ENCODE data around the gene FGA.

Gene FGA

GRCh38 chr4:154623436-154623835 lies 32.9 kb upstream of the FGA start:
- Histone ChIP-seq H3K36me3 (ENCODE audit: insufficient read depth, insufficient read length, low read length) (no peaks in the 10 kb centered on the region), H3K4me1 (ENCODE audit: insufficient read depth, insufficient read length) (no peaks in the 10 kb centered on the region), H3K4me3 (ENCODE audit: insufficient read length, low read depth) (no peak overlapping the region), H3K9me3 (ENCODE audit: insufficient read depth, low read length) (peaks cover 3% of the 10 kb centered on the region; the same call in 1 of the 2 replicates), H3K9ac (ENCODE audit: insufficient read length, low read depth) (no peak overlapping the region), H3K27me3 (ENCODE audit: insufficient read depth, insufficient read length) (peaks cover 27% of the 10 kb centered on the region)
- TF ChIP-seq SUZ12 (IDR thresholded peaks at IDR 0.05; ENCODE audit: extremely low read depth, insufficient read depth, insufficient read length) (no peak), YY1 (IDR thresholded peaks at IDR 0.05; ENCODE audit: insufficient read depth, insufficient read length) (no peak), ZNF274 (IDR thresholded peaks at IDR 0.05; ENCODE audit: low read depth, low read length) (no peak)
- DNase-seq (ENCODE audit: low read depth, low spot score), result no peak

DNA sequence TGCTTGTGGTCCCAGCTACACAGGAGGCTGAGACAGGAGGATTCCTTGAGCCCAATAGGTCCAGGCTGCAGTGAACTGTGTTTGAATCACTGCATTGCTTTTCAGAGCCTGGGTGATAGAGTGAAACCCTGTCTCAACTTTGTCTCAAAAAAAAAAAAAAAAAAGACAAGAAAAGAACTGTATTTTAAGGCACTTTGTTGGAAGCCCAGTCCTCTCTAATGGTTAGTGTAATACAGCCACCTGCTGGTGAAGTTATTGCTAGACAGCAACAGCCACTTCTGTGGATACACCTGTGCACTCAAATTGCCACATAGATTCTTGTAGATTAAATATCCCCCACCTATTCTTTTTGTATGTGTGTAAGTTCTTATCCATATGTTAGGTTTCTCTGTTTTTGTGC lies 32.1 kb upstream of the FGA start:
- Histone ChIP-seq H3K36me3 (ENCODE audit: insufficient read depth, insufficient read length, low read length) (no peaks in the 10 kb centered on the region), H3K4me3 (ENCODE audit: insufficient read length, low read depth) (no peak overlapping the region), H3K9me3 (ENCODE audit: insufficient read depth, low read length) (no peaks in the 10 kb centered on the region), H3K27me3 (ENCODE audit: insufficient read depth, insufficient read length) (peaks cover 19% of the 10 kb centered on the region), H3K4me1 (ENCODE audit: insufficient read depth, insufficient read length) (no peaks in the 10 kb centered on the region), H3K9ac (ENCODE audit: insufficient read length, low read depth) (no peak overlapping the region)
- TF ChIP-seq SUZ12 (IDR thresholded peaks at IDR 0.05; ENCODE audit: extremely low read depth, insufficient read depth, insufficient read length) (no peak), ZNF274 (IDR thresholded peaks at IDR 0.05; ENCODE audit: low read depth, low read length) (no peak), YY1 (IDR thresholded peaks at IDR 0.05; ENCODE audit: insufficient read depth, insufficient read length) (no peak)
- no peak for DNase-seq (ENCODE audit: low read depth, low spot score)

- DNase-seq (ENCODE audit: low read depth, low spot score), result no peak
- Histone ChIP-seq H3K4me3 (ENCODE audit: insufficient read length, low read depth) (no peak overlapping the region), H3K4me1 (ENCODE audit: insufficient read depth, insufficient read length) (no peaks in the 10 kb centered on the region), H3K27me3 (ENCODE audit: insufficient read depth, insufficient read length) (peaks cover under 1% of the 10 kb centered on the region), H3K36me3 (ENCODE audit: insufficient read depth, insufficient read length, low read length) (no peaks in the 10 kb centered on the region), H3K9me3 (ENCODE audit: insufficient read depth, low read length) (no peaks in the 10 kb centered on the region), H3K9ac (ENCODE audit: insufficient read length, low read depth) (no peak overlapping the region)
- TF ChIP-seq SUZ12 (IDR thresholded peaks at IDR 0.05; ENCODE audit: extremely low read depth, insufficient read depth, insufficient read length) (no peak), ZNF274 (IDR thresholded peaks at IDR 0.05; ENCODE audit: low read depth, low read length) (no peak), YY1 (IDR thresholded peaks at IDR 0.05; ENCODE audit: insufficient read depth, insufficient read length) (no peak)
These were observed 29.6 kb upstream of the FGA start for GRCh38 chr4:154620111-154620510.

GRCh38 chr4:154618708-154619315 lies 28.3 kb upstream of the FGA start:
- TF ChIP-seq ZNF274 (IDR thresholded peaks at IDR 0.05; ENCODE audit: low read depth, low read length) (no peak), YY1 (IDR thresholded peaks at IDR 0.05; ENCODE audit: insufficient read depth, insufficient read length) (no peak), SUZ12 (IDR thresholded peaks at IDR 0.05; ENCODE audit: extremely low read depth, insufficient read depth, insufficient read length) (no peak)
- DNase-seq (ENCODE audit: low read depth, low spot score), result peak; percentile 40
- no peaks in the 10 kb centered on the region for H3K9me3 ChIP-seq (ENCODE audit: insufficient read depth, low read length)

GRCh38 chr4:154617820-154618317 lies 27.3 kb upstream of the FGA start:
- TF ChIP-seq SUZ12 (IDR thresholded peaks at IDR 0.05; ENCODE audit: extremely low read depth, insufficient read depth, insufficient read length) (no peak), ZNF274 (IDR thresholded peaks at IDR 0.05; ENCODE audit: low read depth, low read length) (no peak), YY1 (IDR thresholded peaks at IDR 0.05; ENCODE audit: insufficient read depth, insufficient read length) (no peak)
- no peaks in the 10 kb centered on the region for H3K9me3 ChIP-seq (ENCODE audit: insufficient read depth, low read length)
- no peaks in the 10 kb centered on the region for H3K36me3 ChIP-seq (ENCODE audit: insufficient read depth, insufficient read length, low read length)
- no peaks in the 10 kb centered on the region for H3K27me3 ChIP-seq (ENCODE audit: insufficient read depth, insufficient read length)
- no peaks in the 10 kb centered on the region for H3K4me1 ChIP-seq (ENCODE audit: insufficient read depth, insufficient read length)
- H3K9ac ChIP-seq (ENCODE audit: insufficient read length, low read depth), result no peak overlapping the region
- no peak overlapping the region for H3K4me3 ChIP-seq (ENCODE audit: insufficient read length, low read depth)
- DNase-seq (ENCODE audit: low read depth, low spot score), result no peak

More at GRCh38 chr4:154618708-154619315, 28.3 kb upstream of the FGA start:
- no peaks in the 10 kb centered on the region for H3K4me1 ChIP-seq (ENCODE audit: insufficient read depth, insufficient read length)
- no peaks in the 10 kb centered on the region for H3K36me3 ChIP-seq (ENCODE audit: insufficient read depth, insufficient read length, low read length)
- H3K4me3 ChIP-seq (ENCODE audit: insufficient read length, low read depth), result no peak overlapping the region
- no peaks in the 10 kb centered on the region for H3K27me3 ChIP-seq (ENCODE audit: insufficient read depth, insufficient read length)
- no peak overlapping the region for H3K9ac ChIP-seq (ENCODE audit: insufficient read length, low read depth)

- Histone ChIP-seq H3K9ac (ENCODE audit: insufficient read length, low read depth) (no peak overlapping the region), H3K4me1 (ENCODE audit: insufficient read depth, insufficient read length) (no peaks in the 10 kb centered on the region), H3K36me3 (ENCODE audit: insufficient read depth, insufficient read length, low read length) (no peaks in the 10 kb centered on the region), H3K9me3 (ENCODE audit: insufficient read depth, low read length) (no peaks in the 10 kb centered on the region), H3K27me3 (ENCODE audit: insufficient read depth, insufficient read length) (no peaks in the 10 kb centered on the region), H3K4me3 (ENCODE audit: insufficient read length, low read depth) (no peak overlapping the region)
- TF ChIP-seq YY1 (IDR thresholded peaks at IDR 0.05; ENCODE audit: insufficient read depth, insufficient read length), result no peak
- no peak for TF ChIP-seq ZNF274 (IDR thresholded peaks at IDR 0.05; ENCODE audit: low read depth, low read length)
- no peak for TF ChIP-seq SUZ12 (IDR thresholded peaks at IDR 0.05; ENCODE audit: extremely low read depth, insufficient read depth, insufficient read length)
- no peak for DNase-seq (ENCODE audit: low read depth, low spot score)
These were observed 26.2 kb upstream of the FGA start for GRCh38 chr4:154616731-154617130.

- Histone ChIP-seq H3K4me3 (ENCODE audit: insufficient read length, low read depth) (no peak overlapping the region), H3K4me1 (ENCODE audit: insufficient read depth, insufficient read length) (no peaks in the 10 kb centered on the region), H3K9ac (ENCODE audit: insufficient read length, low read depth) (no peak overlapping the region), H3K9me3 (ENCODE audit: insufficient read depth, low read length) (no peaks in the 10 kb centered on the region), H3K27me3 (ENCODE audit: insufficient read depth, insufficient read length) (no peaks in the 10 kb centered on the region), H3K36me3 (ENCODE audit: insufficient read depth, insufficient read length, low read length) (no peaks in the 10 kb centered on the region)
- TF ChIP-seq SUZ12 (IDR thresholded peaks at IDR 0.05; ENCODE audit: extremely low read depth, insufficient read depth, insufficient read length) (no peak), ZNF274 (IDR thresholded peaks at IDR 0.05; ENCODE audit: low read depth, low read length) (no peak), YY1 (IDR thresholded peaks at IDR 0.05; ENCODE audit: insufficient read depth, insufficient read length) (no peak)
- no peak for DNase-seq (ENCODE audit: low read depth, low spot score)
These were observed 25.7 kb upstream of the FGA start for GRCh38 chr4:154616287-154616686.
